GM19035 (cell line): ENCODE results near the gene SFTPA1.
"Not testable (repeated sequence)": the region's sequence is repeated elsewhere in the genome, so short reads cannot be mapped to it uniquely, and the experiment has no call there.

ENCODE experiments used
- ATAC-seq: cut with Tn5 transposase; IDR thresholded peaks from one replicate; pipeline ENCODE4 v1.9.1; 2021; ENCODE audit not compliant: unreplicated experiment

SFTPA1 gene

DNA sequence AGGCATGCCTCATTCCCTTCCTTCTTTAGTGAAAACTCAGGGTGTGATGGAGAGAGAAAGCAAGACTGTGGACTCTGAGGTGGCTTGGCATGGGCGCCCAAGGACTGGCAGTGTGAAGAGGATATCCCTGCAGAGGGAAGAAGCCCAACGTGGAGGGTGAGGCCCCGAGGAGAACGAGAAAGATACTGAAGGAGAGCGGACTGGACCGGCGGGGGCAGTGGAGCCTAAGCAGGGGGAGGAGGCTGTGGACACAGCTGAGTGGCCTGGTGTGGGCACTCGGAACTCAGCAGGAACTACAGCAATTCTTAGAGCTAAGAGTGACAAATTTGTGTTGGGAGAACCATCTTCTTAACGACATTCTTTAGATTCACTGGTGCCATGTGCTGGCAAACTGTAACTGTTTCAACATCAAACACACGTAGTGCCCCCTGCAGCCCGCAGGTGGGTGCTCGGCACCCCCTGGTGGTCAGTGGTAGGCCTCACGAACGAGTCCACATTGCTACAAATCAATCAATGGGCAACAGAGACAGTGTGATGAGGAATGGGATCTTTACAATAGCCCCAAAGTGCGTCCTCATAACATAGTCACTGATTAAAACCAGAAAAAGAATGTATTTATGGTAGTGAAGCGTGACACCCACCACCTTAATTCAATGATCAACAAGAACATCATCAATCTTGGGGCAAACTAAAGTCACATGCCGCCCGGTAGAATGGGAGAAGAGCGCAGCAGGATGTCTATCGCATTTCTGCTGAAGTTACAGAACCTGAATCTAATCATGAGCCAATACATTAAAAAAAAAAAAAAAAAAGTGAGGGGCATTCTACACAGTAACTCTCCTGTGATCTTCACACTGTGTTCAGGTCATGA lies 2.0 kb upstream of the SFTPA1 start:
- no peak for ATAC-seq

DNA sequence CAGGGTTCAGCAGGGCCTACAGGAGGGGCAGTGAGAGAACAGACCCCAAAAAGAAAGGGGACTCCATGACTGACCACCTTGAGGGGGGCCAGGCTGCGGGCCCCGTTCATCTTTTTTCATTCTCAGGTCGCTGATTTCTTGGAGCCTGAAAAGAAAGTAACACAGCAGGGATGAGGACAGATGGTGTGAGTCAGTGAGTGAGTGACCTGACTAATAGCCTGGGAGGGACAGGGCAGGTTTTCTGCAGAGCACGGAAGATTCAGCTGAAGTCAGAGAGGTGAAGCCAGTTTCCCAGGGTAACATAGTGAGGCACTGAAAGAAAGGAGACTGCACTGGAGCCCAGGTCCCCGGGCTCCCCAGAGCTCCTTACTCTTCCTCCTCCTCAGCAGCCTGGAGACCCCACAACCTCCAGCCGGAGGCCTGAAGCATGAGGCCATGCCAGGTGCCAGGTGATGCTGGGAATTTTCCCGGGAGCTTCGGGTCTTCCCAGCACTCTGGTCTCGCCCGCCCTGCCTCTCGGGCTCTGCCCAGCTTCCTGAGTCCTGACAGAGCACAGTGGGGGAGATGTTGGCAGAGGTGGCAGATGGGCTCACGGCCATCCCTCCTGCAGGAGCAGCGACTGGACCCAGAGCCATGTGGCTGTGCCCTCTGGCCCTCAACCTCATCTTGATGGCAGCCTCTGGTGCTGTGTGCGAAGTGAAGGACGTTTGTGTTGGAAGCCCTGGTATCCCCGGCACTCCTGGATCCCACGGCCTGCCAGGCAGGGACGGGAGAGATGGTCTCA lies 646 bp downstream of the SFTPA1 start:
- ATAC-seq, result not testable (repeated sequence)

DNA sequence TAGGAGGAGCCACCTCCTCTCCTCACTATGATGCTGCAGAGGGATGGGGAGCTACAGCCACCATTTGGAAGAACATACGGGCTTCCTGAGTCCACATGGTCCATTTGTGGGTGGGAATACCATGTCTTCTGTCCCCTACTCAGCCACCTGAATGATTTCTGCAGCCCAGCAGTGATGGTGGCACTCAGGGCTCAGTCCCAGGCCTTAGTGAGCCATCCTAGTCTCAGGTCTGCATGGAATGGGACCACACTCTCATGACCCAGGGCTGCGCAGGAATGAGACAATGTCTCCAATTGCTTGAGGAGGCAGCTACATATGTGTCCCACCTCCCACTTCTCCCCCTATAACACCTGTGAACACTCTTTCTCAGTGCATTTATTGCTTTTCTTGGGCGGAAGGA lies 4.8 kb downstream of the SFTPA1 start:
- ATAC-seq, result no peak

DNA sequence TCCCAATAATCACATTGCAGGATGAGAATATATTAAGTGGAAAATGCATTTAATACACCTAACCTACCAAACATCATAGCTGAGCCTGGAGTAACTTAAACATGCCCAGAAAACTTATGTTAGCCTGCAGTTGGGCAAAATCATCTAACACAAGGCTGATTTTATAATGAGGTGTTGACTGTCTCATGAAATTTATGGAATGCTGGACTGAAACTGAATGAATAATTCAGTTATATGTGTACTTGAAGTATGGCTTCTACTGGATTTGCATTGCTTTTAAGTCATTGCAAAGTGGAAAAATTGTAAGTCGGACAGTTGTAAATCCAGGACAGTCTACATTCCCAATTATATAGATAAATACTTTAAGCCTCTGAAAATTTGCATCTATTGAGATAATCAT lies 5.4 kb downstream of the SFTPA1 start:
- no peak for ATAC-seq

DNA sequence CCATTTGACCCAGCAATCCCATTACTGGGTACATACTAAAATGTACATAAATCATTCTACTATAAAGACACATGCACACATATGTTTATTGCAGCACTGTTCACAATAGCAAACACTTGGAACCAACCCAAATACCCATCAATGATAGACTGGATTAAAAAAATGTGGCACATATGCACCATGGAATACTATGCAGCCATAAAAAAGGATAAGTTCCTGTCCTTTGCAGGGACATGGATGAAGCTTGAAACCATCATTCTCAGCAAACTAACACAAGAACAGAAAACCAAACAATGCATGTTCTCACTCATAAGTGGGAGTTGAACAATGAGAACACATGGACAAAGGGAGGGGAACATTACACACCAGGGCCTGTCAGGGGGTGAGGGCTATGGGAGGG lies 12.9 kb downstream of the SFTPA1 start:
- not testable (repeated sequence) for ATAC-seq

DNA sequence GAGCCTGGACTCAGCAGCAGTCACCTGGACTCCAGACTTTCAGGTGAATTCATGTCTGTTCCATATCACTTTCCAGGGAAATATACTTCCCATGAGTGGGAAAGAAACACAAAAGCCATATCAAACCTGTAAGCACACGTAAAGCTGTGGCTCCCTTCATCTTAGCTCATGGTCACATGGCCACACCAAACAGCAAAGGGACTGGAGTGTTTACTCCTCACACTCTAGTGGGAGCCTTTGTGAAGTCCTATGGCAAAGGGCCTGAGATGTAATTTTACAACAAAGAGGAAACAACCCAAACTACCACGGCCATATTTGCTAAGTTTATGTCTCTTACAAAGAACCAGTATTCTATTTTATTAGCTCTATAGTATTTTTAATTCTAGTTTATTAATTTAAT lies 16.3 kb downstream of the SFTPA1 start:
- no peak for ATAC-seq

DNA sequence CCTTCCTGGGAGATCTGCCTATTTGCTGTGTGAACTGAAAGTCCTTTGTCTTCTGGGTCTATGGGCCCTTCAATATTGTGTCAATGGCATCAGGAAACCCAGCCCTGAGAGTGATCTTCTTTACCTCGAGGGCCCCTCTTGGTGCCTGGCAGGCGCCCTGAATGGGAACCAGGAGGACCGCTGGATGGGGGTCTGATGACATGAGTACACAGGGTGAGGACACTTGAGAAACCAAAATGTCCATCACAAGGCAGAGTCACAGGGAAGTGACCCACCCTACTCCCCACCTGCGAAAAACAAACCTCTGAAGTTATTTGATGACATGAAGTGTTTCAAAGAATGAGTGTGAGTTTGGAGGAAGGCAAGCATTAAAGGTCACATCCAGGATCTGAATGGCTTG lies 17.3 kb downstream of the SFTPA1 start:
- ATAC-seq, result no peak

DNA sequence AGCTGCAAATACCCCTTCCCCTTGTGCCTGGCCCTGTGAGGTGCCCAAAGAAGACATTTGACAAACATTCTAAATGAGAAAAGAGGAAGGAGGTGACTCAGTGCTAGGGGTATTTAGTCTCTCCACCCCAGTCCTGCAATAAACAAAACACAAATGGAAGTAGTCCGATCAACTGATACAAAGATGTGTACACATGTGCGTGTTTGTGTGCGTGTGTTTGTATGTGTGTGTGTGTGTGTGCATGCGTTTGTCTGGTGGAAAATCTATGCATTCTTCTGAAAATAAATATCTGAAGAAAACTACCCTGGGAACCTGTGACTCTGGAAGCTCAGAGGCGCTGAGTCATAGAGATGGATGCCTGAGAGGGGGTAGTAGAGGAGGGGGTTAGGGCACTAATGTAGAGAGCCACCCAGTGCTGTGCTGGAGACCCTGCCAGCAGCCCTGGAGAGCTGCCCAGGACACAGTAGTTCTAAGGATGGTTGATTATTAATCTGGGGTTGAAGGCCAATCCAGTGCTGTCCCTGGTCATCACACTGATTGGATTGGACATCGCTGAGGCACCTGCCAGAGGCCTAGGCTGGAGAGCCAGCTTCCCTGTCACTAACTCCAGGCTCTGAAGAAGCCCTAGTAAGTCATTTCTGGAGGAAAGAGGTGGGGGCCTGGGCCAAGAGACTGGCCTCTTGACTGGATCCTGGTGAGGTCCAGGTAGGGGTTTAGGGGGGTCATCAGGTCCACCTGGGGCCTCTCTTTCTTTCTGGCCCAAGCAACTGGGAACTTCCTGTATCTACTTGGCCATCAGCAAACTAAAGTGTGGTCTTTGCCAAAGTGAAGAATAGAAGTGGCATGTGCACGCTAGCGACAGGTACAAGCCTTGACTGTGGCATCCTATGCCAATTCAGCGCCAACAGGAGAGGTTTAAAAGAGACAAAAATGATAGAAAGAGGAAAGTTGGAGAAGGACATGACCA lies 18.5 kb downstream of the SFTPA1 start:
- no peak for ATAC-seq

DNA sequence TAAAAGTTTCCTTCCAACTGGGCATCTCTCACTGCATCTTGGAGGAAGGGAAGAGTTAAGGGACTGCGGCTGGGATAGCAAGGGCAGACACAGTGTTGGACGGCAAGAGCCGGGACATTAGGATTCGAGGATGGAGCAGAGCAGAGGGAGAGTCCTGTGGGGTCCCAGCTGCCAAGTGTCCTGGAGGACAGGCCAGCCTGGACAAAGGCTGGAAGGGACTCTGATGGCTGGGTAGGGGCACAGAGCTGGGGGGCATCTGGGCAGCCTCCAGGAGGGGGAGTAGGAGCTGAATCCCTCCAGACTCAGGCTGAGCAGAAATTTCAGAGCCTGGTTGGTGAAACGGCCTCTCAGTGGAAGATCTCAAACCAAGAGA lies 19.2 kb downstream of the SFTPA1 start:
- no peak for ATAC-seq

DNA sequence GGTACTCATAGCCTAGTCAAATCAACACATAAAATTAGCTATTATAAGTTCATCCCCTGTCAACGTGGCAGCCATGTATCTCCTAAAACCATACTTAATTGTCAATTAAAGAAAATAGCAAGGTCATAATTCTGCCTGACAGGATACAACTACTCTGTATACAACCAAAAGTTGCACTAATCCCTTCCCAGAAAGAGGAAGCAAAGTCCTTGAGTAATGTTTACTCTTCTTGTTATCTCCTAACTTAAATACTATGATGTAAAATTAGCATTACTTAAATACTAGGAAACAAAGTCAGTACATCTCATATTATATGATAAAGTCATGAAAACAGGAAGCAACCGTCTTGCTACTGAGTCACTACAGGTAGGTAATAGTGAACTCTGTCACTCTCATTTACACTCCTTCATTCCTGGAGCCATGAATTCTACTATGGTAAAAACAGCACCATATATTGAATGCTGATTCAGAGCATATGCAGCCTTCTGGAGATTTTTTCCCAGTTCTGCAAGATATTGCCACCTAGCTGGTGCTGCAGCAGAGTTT lies 26.0 kb downstream of the SFTPA1 start:
- ATAC-seq, result not testable (repeated sequence)

DNA sequence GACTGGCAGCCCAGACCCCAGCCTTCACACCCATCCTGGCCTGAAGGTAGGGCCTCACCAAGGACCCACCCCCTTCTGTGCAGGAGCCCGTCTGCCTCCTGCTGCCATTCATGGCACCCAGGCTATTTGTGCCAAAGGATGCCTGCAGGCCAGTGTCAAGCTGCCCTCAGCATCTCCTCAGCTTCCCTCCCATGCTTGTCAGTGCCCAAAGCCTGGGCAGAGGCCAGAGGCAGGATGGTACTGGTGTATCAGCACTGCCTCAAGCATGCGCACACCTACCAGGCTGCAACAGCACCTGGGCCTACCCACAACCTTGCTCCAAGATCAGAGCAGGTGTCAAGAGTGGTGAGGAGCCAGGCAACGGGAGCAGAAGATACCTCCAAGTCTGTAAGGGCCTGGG lies 27.6 kb downstream of the SFTPA1 start:
- ATAC-seq, result no peak

DNA sequence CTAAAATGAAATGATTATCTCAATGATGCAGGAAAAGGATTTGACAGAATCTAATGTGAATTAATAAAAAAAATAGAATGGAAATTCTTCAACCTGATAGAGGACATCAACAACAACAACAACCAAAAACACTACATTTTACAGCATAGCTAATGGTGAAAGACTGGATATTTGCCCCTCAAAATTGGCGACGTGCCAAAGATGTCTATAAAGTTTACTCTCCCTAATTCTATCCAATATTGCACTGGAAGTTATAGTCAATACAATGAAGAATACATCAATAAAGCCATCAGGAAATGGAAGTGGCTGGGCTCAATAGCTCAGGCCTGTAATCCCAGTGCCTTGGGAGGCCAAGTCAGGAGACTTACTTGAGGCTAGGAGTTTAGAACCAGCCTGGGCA lies 42.0 kb downstream of the SFTPA1 start:
- ATAC-seq, result not testable (repeated sequence)

DNA sequence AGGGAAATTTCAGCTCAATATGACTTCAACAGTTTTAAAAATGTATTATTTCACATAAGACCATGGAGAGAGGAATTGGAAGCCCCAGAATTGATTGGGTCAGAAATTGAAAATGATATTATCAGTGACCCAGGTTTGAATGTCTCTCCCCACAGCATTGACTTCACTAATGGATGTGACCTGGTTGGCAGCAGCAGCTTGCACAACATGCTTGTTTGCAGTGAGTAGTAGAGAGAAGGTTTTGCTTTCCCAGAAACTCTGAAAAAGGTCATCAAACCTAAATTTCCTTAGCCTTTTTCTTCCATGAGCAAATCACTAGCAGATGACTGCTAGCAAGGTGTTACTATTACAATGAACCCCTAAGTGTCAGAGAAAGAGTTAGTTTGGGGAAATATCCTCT lies 52.5 kb downstream of the SFTPA1 start:
- not testable (repeated sequence) for ATAC-seq

DNA sequence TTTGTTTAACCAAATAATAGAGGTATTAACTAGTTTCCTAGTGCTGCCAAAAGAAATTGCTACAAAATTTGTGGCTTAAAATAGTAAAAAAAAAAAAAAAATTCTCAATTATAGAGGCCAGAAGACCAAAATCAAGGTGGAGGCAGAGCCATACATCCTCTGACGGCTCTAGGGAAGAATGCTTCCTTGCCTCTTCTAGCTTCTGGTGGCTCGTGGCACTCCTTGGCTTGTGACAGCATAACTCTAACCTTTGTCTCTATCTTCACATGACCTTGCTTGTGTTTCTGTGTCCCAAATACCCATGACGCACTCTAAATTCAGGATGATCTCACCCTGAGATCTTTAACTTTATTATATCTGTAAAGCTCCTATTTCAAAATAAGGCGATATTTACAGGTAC lies 53.9 kb downstream of the SFTPA1 start:
- not testable (repeated sequence) for ATAC-seq
